Gastrocnemius medialis (tissue), 4 donors: Measurements from ENCODE around the gene SIGLEC8.

ENCODE experiments used
- POLR2A ChIP-seq, 2 donors: fragments of 450-650 bp; IDR thresholded peaks; one replicate each; pipeline ENCODE4 v1.6.1; 2017; ENCODE audit warnings: antibody characterized with exemption in 2 of 2, mild to moderate bottlenecking in 2 of 2, moderate library complexity in 2 of 2
- TF ChIP-seq, protein P1 (sequence below), 5 experiments: fragments of 450-650 bp in 3 of 5; fragments of 200-600 bp in 2 of 5; sonication (generic) in 2 of 5; IDR thresholded peaks in 4 of 5; conservative IDR thresholded peaks in 1 of 5; 1 replicate in 4 of 5; 2 replicates in 1 of 5; pipeline ENCODE4 v1.5.1; 2016 to 2019; ENCODE audit warnings: antibody characterized with exemption in 5 of 5, mild to moderate bottlenecking in 3 of 5, moderate library complexity in 3 of 5

DNA sequence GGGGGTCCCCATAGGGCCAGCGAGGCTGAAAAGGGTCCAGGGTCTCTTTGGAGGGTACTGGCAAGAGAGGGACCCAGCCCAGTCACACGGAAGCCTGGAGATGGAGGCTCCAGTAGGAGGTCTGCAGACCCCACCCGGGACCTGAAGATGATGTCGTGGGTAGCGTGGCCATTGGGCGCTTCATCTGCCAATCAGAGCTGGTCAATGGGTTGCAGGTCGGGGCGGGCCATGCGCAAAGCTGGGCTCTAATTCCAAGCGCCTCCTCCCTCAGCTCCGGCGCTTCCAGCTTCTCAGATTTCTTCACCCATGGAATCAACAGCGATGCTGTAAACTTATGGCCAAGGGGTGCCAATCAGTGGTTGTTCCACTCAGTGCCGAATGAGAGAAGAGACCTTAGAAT is 32.4 kb upstream of the SIGLEC8 start:
- TF ChIP-seq, protein P1, sequence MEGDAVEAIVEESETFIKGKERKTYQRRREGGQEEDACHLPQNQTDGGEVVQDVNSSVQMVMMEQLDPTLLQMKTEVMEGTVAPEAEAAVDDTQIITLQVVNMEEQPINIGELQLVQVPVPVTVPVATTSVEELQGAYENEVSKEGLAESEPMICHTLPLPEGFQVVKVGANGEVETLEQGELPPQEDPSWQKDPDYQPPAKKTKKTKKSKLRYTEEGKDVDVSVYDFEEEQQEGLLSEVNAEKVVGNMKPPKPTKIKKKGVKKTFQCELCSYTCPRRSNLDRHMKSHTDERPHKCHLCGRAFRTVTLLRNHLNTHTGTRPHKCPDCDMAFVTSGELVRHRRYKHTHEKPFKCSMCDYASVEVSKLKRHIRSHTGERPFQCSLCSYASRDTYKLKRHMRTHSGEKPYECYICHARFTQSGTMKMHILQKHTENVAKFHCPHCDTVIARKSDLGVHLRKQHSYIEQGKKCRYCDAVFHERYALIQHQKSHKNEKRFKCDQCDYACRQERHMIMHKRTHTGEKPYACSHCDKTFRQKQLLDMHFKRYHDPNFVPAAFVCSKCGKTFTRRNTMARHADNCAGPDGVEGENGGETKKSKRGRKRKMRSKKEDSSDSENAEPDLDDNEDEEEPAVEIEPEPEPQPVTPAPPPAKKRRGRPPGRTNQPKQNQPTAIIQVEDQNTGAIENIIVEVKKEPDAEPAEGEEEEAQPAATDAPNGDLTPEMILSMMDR (IDR thresholded peaks at IDR 0.05 in 4 of 5, conservative IDR thresholded peaks at IDR 0.05 in 1 of 5), result no peak
- no peak for TF ChIP-seq POLR2A (IDR thresholded peaks at IDR 0.05)
